GM18858 (cell line): ENCODE results near the gene CACNA1H.
"Not testable (repeated sequence)": the region's sequence is repeated elsewhere in the genome, so short reads cannot be mapped to it uniquely, and the experiment has no call there.

Experiments used
- ATAC-seq: cut with Tn5 transposase; IDR thresholded peaks from one replicate; pipeline ENCODE4 v1.9.1; 2021; ENCODE audit not compliant: unreplicated experiment

CACNA1H gene

GRCh38 chr16:1264345-1265089 lies 111.6 kb downstream of the CACNA1H start:
- ATAC-seq = no peak

GRCh38 chr16:1265090-1265630 lies 112.3 kb downstream of the CACNA1H start:
- ATAC-seq = no peak

GRCh38 chr16:1265826-1266225 lies 112.9 kb downstream of the CACNA1H start:
- no peak for ATAC-seq

GRCh38 chr16:1269418-1269817 lies 116.5 kb downstream of the CACNA1H start:
- not testable (repeated sequence) for ATAC-seq

GRCh38 chr16:1271380-1271723 lies 118.4 kb downstream of the CACNA1H start:
- ATAC-seq = no peak
